Stimulated activated CD4-positive, alpha-beta T cell treated with anti-CD3 and anti-CD28 coated beads, Interleukin-2, amount 100 ng/mL, for 24 hours (primary cell): ENCODE results near the gene IFT81.

Experiments used
- DNase-seq, 2 donors: peaks; one replicate each; pipeline ENCODE4 v3.0.0-alpha.2; 2020

IFT81 gene

DNA sequence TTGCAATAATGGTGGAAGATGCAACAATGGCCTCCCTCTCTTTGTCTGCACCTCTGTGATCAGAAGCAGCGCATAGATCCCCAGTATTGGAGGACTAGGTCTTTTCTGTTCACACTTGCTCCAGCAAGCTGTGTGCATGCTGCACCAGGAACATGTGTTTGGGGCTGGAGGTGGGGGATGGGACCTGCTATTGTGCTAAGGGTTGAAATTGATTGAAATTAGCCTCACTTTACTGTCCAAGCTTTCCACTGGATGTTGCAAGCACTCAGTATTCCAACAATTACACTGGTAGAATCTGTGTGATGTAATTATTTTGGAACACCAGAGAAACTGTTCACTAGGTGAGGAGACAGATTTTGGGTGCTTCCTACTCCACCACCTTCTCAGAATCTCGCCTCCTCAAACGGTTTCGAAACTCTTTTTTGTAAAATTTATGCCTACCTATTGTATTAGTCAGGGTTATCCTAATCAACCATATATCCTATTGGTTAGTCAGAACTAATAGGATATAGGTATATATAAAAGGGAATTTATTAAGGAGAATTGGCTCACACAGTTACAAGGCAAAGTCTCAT is 35.6 kb downstream of the IFT81 start:
- DNase-seq = no peak

DNA sequence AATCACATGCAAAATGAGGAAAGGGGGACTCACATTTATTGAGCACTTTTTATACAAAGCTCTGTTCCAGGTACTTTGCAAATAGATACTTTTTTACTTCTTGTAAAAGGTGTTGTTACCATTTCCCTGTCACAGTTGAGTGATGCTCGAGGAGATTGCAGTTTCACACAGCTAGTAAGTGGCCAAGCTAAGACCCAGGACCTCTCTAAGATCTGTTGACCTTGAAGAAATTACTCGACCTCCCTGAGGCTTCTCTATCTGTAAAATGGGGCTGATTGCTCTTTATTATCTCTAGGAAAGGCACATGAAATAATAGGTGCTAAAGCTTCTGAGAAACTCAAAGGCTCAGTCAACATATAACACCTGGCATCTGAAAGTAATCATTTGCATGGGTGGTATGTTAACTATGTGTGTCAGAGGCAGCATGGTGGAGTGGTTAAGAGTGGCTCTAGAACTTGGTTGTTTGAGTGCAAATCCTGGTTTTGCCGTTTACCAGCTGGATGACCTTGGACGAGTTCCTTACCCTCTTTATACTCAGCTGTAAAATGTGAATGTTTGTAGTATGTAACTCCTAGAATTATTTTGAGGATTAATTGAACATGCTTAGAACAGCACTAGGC is 41.5 kb downstream of the IFT81 start:
- DNase-seq = no peak

DNA sequence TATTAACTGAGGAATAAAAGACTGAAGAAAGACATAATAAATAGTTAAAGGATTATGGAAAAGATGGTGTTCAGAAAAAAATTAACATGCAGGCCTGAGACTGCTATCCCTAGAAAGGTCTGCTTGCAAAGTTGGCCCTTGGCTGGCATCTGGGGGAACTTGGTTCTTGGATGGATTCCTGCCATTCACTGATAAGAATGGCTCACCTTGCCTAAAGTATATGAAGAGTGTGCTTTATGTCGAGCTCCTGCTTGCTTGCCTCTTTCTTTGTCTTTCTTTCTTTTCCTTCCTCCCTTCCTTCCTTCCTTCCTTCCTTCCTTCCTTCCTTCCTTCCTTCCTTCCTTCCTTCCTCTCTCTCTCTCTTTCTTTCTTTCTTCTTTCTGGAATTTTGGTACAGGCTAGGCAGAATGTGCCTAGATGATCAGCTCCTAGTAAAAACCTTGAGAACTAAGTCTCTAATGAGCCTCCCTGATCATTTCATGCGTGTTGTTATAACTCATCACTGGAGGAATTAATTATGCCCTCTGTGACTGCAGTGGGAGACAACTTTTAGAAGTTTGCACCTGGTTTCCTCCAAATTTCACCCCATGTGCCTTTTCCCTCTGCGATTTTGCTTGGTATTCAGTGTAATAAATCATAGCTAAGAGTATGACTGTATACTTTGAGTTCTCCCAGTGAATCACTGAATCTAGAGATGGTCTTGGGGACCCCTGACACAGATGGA is 44.7 kb downstream of the IFT81 start:
- no peak for DNase-seq

DNA sequence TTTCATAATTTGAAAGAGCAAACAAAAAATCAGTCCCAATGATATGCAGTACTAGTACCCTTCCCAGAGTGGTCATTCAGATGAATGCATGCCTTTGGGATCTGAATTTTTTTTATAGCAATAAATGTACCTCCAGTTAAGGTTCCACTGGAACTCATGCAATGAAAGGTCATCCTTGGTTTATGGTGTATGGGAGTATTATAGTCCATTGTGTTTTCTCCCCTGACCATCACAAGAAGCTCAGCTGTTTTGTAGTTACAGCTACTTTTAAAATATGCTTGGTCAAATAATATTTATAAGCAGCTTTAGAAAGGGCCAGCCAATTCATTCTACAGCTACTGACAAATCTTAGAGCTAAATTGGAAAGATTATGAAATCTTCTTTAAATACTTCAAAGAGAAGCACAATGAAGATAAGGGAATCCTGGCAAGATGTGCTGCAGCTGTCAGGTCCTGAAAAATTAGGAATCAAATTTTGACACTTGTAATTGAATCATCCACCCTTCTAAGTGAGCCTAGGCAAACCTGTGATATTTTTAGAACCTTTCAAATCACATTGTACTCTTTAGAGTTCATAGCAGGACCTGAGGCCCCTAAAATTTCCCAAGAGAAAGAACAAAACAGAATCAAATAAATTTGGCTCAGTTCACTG is 46.5 kb downstream of the IFT81 start:
- no peak for DNase-seq

DNA sequence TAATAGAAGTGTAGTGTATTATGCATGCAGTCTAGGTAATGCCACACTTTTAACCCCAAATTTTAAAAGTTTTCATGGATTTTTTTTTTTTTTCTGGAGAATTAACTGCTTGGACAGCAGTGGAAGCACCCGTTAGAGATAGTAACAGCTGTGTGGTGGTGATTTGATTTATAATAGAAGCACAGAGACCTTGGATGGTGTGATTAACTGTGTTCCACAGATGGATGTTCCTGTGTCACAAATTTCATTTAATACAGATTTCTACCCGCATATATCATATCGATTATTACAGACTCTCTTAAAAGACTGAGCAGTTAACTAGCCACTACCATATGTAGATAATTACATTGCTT is 47.0 kb downstream of the IFT81 start:
- DNase-seq = no peak

DNA sequence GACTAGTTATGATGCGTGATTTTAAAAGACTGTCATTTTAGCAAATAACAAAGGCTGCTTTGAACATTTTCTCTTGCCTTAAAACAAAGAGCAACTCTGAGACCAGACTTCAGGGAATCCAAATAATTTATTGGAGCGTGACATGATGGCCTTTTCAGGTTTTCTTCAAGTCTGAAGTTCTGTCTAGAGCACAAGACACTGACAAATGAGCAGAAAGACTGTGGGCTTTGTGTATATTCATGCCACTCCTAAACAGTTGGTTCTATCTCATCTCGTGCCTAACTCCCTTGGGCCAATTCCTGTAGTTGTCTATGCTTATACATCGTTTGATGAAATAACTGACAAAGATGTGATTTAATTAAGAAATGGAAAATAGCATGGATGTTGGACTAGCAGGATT is 47.5 kb downstream of the IFT81 start:
- no peak for DNase-seq

DNA sequence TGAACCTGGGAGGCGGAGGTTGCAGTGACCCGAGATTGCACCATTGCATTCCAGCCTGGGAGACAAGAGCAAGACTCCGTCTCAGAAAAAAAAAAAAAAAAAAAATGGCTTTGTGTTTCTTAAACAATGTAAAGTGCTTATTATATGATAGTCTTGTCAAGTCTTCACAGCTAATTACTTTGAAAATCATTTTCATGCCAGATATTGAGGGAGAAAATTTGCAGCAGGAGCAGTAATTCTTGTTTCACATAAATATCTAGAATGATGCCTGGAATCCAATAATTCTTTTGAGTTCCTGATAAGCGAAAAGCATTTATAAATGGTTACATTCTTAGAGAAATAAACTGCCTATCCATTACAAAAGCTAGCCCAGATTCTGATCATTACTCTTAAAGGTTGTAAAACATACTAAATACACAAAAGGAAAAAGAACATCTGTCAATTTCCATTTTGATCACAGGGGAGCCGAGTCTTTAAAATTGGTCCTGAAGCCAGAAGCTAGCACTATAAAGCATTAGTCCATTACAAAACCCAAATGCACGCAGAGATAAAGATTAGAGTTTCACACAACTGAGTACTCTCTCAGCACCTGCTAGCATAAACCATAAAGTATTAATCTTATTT is 50.3 kb downstream of the IFT81 start:
- no peak for DNase-seq

DNA sequence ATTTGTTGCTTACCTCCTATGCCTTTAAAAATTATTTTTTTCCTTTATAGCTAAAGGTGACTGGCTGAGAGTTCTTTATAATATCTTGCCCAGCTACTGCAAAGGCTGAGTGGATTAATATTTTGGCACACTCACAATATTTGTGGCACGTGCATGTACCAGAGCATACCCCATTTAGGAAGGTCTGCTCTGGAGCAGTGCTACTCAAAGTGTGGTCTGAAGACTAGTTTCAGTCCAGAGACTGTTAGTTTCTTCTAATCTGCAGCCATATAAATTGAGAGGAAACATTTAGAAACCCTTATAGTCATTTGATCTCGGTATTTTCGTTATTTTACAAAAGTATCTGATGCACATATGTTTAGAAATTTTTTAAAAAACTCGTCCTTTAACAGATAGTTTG is 51.0 kb downstream of the IFT81 start:
- DNase-seq = no peak

DNA sequence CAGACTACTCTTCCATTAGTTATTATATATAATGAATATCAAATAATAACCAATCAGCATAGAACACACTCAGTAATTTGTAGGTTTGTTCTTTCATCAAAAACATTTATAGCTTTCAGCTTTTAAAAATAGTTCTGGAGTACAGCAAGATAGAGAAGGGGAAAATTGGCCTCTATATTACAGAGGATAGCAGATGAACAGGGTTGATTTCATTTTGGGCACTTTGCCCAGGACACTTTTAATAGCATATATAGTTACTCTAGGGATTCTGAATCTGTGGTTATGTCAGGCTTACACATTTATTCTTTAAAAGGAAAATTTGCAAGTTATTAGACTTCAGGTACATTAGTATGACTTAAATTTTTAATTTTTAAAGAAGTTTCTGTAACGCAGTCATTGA is 52.6 kb downstream of the IFT81 start:
- DNase-seq = no peak

DNA sequence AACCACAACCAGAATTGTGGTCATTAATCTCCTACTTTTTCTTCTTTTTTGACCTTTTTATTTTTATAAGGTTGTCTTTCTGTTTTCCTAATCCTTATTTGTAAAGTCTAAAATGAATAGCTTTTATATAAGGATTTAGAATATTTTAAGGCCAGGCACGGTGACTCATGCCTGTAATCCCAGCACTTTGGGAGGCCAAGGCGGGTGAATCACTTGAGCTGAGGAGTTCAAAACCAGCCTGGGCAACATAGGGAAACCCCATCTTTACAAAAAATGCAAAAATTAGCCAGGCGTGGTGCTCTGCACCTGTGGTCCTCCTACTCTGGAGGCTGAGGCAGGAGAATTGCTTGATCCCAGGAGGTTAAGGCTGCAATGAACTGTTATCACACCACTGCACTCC is 55.1 kb downstream of the IFT81 start:
- DNase-seq = no peak

DNA sequence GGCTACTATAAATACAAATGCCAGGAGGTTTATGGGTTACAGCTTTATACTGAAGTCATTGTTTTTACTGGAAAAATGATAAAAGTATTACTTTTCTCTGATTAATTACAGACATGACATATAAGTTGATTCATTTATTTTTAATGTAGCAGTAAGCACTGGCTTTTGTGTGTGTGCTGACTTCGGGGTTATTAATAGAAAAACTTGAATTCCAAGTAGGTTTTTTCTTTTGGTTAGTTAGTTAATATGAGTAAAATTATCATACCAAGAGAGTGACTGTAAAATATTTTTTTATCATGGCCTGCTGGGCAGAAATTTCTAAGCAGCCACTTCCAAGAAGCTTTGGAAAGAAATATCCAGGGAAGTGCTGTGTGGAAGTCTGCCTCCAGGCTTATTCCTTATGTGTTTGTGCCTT is 56.4 kb downstream of the IFT81 start:
- no peak for DNase-seq

DNA sequence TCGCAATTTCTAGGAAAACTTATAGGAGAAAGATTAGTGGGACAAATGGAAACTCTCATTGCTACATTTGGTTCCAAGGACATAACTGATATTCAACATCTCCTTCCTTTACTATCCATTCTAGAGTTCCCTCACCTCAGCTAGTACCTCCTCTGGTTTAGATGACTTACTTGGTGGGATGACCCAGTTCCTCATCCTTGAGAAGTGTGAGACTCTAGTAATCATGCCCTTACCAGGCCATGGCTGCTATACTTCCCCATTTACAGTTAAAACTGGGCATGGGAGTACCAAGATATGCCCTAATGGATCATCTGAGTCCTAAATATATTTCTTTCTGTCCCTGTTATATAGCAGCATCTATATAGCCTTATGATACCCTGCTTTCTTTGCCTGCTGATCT is 58.1 kb downstream of the IFT81 start:
- DNase-seq = no peak

DNA sequence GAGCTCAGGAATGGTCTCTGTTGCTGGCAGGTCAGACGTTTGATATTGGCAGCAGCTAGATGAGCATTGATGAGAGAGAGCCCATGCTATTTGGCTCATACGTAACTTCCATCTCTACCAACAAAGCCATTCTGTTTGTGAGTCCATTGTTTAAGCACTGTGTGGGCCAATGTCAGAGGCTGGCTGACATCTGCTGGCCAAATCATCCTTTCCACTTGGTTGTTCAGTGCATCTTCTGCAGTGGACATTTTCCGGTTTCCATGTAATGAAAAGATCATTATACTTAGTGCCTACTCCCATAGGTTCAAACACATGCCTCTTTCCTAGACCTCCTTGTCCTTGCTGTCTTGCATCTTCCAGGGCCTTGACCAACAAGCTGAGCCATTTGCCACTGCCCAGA is 59.2 kb downstream of the IFT81 start:
- DNase-seq = no peak

DNA sequence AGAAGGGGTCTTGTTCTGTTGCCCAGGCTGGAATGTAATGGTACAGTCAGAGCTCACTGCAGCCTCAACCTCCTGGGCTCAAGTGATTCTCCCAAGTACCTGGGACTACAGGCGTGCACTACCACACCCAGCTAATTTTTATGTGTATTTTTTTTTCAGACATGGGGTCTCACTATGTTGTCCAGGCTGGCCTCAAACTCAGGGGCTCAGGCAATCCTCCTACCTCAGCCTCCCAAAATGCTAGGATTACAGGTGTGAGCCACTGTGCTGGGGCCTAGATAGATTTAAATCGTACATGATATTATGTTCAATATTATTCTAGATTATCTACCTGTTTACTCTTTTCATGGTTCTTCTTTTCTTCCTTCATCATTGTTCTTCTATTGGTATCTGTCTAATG is 61.5 kb downstream of the IFT81 start:
- DNase-seq = no peak

DNA sequence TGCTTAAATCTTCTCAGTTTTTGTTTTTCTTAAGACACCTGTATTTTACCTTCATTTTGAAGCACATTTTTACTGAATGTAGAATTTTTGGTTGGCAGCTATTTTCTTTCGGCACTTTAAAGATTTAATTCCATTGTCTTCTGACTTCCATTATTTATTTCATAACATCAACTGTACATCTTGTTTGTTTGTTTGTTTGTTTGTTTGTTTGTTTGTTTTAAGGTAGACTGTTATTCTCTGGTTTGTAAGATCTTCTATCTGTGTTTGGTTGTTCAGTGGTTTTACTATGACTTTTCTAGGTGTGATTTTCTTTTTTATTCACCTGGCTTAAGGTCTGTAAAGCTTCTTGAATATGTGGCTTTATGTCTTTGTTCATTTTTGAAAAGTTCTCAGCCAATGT is 61.9 kb downstream of the IFT81 start:
- no peak for DNase-seq

DNA sequence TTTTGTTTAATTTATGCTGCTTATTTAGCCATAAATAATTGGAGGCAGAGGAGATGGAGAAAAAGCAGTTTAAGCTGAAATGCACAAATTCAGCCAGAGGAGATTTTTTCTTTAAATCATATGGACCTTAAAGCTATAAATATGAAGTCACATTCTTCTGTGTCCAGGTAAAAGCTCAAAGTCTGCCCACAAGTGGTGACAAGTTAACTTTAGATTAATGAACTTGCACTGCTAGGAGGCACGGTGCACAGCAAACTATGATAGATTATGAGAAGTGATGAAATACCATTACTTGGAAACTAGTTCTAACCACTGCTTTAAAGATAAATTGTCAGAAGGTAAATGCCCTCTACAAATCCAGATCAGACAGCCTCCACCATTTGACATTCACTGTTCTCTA is 69.0 kb downstream of the IFT81 start:
- DNase-seq = no peak

DNA sequence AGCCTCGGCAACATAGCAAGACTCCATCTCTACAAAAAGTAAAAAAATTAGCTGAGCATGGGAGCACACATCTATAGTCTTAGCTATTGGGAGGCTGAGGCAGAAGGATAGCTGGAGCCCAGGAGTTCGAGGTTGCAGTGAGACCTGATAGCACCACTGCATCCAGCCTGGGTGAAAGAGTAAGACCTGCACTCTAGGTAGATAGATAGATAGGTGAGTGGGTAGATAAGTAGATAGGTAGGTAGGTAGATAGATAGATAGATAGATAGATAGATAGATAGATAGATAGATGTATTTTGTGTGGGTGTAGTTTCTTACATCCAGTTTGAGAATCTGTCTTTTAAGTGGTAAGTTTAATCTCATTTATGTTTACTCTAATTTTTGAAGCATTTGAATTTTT is 72.8 kb downstream of the IFT81 start:
- no peak for DNase-seq

DNA sequence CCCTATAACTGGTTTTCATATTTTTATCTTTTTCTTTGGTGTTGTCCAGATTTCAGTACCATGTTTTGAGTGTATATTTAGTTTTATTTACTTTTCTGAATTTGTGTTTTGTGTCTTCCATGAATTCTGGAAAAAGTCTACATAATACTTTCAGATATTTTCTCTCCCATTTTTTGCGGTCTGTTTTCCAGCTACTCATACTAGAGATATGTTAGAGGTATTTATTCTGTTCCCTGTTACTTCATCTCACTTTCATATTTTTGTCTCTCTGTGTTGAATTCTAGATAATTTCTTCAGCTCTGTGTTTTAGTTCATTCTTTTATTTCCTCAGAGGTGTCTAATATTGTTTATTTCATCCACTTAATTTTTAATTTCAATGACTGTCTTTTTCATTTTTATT is 74.2 kb downstream of the IFT81 start:
- no peak for DNase-seq

DNA sequence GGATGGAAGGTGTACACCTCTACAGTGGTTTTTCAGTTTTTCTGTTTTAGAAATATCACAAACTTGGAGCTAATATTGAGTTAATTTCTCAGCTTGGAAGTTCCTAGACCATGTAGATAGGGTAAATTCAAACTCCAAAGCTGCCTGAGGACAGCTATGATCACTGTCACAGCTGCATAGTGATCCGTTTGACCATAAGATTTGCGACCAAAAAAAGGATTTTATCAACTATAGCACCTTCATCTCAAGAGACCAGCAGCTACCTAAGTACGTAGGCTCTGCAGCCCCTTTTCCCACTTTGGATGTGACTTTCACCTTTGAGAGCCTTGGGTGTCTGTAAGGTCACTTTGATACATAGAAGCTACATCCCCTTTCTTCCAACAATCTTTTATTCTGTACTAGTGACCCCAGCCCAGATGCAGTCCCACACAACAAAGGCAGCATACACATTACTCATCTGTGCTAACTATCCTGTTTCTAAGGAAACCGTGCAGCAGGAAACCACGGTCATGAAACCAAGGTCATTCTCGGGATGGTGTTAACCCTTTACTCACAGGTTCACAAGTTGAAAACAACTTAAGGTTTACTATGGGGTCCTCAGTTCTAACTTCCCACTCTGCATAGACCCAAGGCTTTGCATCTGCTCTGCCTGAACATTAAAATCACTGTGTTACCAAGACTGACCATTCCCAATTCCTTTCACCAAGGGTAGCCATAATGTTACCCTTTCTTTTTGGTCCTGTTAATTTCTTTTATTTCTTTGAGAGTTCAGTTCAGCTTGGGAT is 75.4 kb downstream of the IFT81 start:
- peak in 1 of 2 donors; percentile 3 for DNase-seq

DNA sequence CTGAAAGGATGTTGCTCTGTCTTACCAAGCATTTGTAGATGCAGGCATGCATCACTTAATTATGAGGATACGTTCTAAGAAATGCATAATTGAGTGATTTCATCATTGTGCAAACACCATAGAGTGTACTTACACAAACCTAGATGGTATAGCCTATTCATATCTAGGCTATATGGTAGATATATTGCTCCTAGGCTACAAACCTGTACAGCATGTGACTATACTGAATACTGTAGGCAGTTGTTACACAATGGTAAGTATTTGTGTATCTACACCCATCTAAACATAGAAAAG is 75.9 kb downstream of the IFT81 start:
- DNase-seq = no peak

DNA sequence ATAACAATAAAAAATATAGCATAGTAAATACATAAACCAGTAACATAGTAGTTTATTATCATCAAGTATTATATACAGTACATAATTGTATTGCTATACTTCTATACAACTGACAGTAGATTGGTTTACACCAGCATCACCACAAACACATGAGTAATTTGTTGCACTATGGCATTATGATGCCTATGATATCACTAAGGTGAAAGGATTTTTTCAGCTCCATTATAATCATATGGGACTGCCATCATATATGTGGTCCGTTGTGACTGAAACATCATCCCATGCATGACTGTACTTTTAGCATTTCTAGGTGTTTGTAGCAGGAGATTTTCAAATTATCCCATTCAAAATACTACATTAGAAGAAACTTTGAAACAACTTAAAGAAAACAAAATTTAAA is 77.8 kb downstream of the IFT81 start:
- no peak for DNase-seq

DNA sequence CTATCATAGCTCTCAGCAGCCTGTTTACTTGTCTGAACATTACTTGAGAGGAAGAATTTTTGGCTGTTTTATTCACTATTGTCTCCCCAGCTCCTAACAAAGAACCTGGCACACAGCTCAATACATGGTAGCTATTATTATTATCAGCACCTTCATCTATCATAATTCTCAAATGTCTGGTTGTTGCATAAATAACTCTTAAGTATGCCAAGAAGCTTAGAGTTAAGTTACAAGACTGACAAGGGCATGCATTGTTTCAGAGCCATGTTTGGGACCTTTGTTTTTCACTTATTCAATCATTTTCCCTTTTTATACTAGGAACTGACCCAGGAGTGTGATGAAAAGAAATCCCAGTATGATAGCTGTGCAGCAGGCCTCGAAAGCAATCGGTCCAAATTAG is 79.4 kb downstream of the IFT81 start:
- DNase-seq = no peak

DNA sequence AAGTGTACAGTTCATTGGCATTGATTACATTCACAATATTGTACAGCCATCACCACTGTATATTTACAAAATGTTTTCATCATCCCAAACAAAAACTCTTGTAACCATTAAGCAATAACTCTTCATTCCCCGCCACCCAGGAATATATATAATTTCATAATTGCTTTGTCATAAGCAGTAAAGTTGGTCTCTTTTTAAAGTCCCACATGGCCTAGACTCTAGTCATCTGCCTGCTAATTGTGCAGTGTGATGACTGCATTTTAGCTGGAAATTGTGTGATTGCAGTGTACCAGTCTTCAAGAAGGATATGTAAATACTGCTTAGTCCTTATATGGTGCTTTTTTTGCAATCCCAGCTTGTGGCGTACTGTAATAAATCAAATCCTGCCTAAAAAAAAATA is 81.8 kb downstream of the IFT81 start:
- DNase-seq = no peak
